ENCODE measurements around the gene ABHD14A.
"Not testable (repeated sequence)": the region's sequence is repeated elsewhere in the genome, so short reads cannot be mapped to it uniquely, and the experiment has no call there.

Gene ABHD14A

GRCh38 chr3:51970606-51971300, 4.1 kb upstream of the ABHD14A start:
- FAIRE-seq, result no peak
- DNase-seq (ENCODE audit: low spot score), result no peak

DNA sequence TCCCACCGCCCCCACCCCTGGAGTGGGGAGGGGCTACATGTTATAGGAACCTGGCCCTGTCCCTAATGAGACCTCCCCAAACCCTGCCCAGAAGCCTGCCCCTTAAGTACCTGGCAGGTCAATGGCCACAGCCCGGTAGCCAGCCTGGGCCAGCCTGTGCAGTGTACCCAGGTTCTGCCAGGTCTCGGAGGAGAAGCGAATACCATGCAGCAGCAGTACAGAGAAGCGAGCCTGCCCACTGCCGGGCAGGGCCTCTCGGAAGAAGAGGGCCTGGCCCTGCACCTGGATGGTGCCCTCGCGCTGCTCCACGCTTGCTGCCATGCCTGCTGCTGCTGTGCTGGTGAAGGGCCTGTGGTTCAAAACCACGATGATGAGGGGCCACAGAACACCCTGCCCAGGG, 3.5 kb upstream of the ABHD14A start:
- no peak for FAIRE-seq

GRCh38 chr3:51974277-51974962, 444 bp upstream of the ABHD14A start:
- DNase-seq (ENCODE audit: low spot score), result no peak
- no peak for FAIRE-seq

More for the DNA sequence above, 3.5 kb upstream of the ABHD14A start:
- DNase-seq (ENCODE audit: low spot score), result no peak

GRCh38 chr3:51975852-51976549, 1.1 kb downstream of the ABHD14A start:
- peak; percentile 81 for DNase-seq (ENCODE audit: low spot score)
- no peak for FAIRE-seq

- FAIRE-seq (no peak), DNase-seq (ENCODE audit: low spot score) (no peak)
These were observed 2.7 kb downstream of the ABHD14A start for GRCh38 chr3:51977446-51978142.

- FAIRE-seq, result no peak
- no peak for DNase-seq (ENCODE audit: low spot score)
These were observed 3.3 kb downstream of the ABHD14A start for GRCh38 chr3:51978143-51978502.

DNA sequence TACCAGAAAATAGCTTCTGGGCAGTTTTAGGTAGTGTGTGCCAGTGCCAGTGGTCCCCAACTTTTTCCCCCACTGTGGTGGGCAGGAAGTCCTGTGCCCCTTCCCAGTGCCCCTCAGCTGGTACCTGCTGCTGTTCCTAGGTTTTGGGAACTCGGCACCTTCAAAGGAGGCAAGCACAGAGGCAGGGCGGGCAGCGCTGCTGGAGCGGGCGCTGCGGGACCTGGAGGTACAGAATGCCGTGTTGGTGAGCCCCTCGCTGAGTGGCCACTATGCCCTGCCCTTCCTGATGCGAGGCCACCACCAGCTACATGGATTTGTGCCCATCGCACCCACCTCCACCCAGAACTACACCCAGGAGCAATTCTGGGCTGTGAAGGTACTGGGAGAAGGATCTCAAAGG, 5.4 kb downstream of the ABHD14A start:
- DNase-seq (ENCODE audit: low spot score) (no peak), FAIRE-seq (no peak)

DNA sequence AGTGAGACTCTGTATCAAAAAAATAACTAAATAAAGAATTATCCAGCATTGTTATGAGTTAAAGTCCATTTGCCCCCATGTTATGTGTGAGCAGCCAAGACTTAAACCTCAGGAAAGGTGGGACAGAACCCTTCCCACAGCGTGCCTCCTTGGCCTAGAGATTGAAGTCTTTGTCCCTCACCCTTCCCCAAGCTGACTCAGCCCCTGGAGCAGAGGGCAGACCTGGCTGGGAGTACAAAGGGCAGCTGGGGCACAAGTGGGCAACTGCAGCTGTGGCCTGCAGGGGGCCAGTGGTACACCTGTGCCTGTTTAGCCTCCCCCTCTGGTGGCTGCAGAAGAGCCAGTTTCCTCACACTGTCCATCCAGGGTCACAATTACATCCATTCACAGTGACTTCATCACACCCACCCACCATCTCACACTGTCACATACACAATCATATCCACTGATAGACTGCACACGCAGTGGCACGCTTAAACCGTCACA, 7.5 kb downstream of the ABHD14A start:
- peak; percentile 80 for FAIRE-seq
- DNase-seq (ENCODE audit: low spot score), result peak; percentile 86

- FAIRE-seq (peak; percentile 58), DNase-seq (ENCODE audit: low spot score) (peak; percentile 92)
These were observed 8.1 kb downstream of the ABHD14A start, which contains the start of gene ACY1 for GRCh38 chr3:51982838-51983577. ACY1 (plus strand) TSS chr3:51983535; CDS start chr3:51984065, 530 bp downstream.

GRCh38 chr3:51983578-51984268, 8.9 kb downstream of the ABHD14A start:
- no peak for DNase-seq (ENCODE audit: low spot score)
- FAIRE-seq, result no peak

GRCh38 chr3:51984269-51984647, 9.4 kb downstream of the ABHD14A start:
- FAIRE-seq, result no peak
- no peak for DNase-seq (ENCODE audit: low spot score)

- FAIRE-seq (no peak), DNase-seq (ENCODE audit: low spot score) (no peak)
These were observed 10.2 kb downstream of the ABHD14A start for GRCh38 chr3:51985063-51985462.

DNA sequence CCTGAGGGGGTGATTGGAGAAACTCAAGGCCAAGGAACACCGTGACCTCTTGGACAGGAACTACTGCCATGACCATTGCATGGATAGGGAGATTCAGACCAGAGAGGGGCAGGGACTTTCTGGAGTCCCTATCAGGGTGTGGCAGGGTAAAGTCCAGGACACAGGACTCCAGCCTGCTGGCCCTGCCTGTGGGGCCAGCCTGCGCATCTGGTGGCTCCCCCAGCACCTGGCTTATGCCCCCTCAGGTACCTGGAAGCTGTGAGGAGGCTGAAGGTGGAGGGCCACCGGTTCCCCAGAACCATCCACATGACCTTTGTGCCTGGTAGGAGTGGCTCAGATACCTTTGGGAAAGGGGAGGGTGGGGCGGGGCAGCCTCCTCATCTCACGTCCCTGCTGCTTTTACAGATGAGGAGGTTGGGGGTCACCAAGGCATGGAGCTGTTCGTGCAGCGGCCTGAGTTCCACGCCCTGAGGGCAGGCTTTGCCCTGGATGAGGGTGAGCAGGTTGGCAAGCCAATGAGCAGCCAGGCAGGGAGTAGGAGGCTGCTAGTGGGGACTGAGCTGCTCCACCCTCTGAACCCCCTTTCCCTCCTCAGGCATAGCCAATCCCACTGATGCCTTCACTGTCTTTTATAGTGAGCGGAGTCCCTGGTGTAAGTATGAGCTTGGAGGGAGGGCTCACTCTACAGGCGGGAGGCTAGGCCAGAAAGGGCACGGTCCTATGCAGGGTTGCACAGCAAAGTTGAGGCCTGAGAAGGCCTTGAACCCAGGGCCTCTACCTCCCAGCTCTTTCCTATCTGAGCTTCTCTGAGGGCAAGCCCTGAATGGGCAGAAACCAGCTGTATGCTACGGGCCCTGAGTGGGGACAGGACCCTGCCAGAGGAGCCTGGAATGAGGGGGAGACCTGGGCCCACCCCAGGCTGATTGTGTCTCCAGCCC, 11.4 kb downstream of the ABHD14A start:
- DNase-seq (ENCODE audit: low spot score) (no peak), FAIRE-seq (no peak)

GRCh38 chr3:51987568-51987967, 12.7 kb downstream of the ABHD14A start:
- DNase-seq (ENCODE audit: low spot score), result no peak
- no peak for FAIRE-seq

GRCh38 chr3:51988286-51989146, 13.7 kb downstream of the ABHD14A start:
- FAIRE-seq, result no peak
- DNase-seq (ENCODE audit: low spot score), result no peak

DNA sequence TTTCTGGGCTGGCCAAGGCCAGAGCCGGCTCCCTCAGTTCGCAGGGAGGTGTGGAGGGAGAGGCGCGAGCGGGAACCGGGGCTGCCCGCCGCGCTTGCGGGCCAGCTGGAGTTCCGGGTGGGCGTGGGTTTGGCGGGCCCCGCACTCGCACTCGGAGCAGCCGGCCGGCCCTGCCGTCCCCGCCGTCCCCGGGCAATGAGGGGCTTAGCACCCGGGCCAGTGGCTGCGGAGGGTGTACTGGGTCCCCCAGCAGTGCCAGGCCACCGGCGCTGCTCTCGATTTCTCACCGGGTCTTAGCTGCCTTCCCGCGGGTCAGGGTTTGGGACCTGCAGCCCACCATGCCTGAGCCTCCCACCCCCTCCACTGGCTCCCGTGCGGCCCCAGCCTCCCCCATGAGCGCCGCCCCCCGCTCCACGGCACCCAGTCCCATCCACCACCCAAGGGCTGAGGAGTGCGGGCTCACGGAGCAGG, 15.7 kb downstream of the ABHD14A start:
- DNase-seq (ENCODE audit: low spot score); FAIRE-seq: not testable (repeated sequence)

DNA sequence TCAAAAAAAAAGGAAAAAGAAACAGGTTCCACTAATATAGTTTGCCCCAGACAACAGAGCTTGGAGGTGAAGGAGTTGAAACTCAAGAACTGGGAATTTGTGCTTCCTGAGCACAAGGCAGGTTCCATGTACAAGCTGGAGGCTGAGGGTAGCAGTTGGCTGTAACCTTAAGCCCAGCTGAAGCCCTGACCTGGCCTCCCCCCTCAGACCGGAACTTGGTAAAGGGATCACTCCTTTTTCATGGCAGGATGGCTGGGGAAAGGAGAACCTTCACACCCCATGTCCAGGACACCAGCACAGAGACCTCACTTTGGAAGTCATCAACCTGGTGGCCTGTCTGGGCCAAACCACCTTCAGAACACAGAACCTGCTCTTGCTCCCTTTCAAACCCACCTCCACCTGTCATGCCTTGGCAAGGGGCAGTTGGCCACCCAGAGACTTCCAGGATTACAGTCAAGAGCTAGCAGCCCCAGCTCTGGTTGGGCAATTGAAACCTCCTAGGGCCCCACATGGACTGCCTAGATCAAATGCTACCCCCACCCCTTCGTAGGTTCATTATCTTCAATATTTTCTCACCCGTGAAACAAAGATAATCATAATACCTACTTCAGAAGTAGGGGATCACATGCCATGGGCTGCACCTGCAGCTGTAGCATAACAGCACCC, 17.3 kb downstream of the ABHD14A start:
- FAIRE-seq (no peak), DNase-seq (ENCODE audit: low spot score) (no peak)

Data from urothelium cell line (cell line).